ENCODE data around the gene MCHR1. TPM values are rescaled to one million over a fixed set of nuclear protein-coding genes. Genes with fewer than 3 reads are reported as not detected.
A peak's percentile ranks its signal among the peaks of the same experiment; 100 is the strongest.

MCHR1 gene
- total and polyA plus RNA-seq, 2 of the 13 experiments (the other 11 are each of a cell fraction or from before 2014, with no cell fraction given): 0.40 to 0.83 TPM

DNA sequence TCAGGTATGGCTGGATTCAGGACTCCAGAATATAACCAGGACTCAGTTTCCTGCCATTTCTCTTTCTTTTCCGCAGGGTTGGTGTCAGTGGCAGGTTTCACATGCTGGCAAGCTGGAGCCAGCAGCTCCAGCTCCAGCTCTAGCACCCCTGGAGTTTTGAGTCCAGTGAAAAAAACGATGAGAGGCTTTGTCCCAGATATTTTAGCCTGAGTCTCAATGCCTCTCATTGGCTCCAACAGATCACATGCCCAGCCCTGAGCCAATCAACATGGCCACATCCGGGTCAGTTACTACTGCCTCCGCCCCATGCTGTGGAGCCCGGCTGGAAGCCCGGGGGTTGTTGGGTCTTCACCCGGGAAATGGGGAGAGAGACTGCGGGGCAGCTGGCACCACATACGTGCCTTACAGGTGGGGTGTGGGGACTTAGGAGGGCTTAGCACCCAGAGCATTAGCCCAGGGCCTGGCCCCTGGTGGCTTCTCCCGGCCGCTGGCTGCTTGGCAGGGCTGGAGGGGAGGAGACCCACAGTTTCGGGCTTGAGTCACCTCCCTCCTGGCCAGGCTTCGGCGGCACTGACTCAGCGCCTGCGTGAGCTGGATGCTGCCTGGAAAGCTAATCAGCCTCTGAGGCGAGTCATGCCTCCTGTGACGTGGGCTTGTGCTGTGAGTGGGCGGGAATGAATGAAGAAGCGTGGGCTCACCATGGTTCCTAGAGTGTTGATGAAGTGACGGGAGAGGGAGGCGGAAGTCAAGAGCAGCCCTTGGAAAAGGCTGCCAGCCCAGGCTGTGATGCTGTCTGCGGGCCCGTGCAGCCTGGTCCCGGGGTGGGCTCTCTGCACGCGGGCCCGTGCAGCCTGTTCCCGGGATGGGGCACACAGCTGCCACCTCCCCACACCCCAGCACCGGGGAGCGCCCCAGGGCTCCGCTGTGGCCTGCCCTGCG, 27.5 kb upstream of the MCHR1 start (continued):
- no peak for TF ChIP-seq RARA (CRISPR knock-in tag; IDR thresholded peaks at IDR 0.05)
- no peak for TF ChIP-seq ZNF878 (CRISPR knock-in tag; IDR thresholded peaks at IDR 0.05)
- TF ChIP-seq CCAR2 (optimal IDR thresholded peaks at IDR 0.05; ENCODE audit: low read depth, low read length): no peak
- TF ChIP-seq ZNF180 (CRISPR knock-in tag; IDR thresholded peaks at IDR 0.05; ENCODE audit: borderline replicate concordance, low read depth): peak; percentile 67; the same call in 1 of the 2 replicates
- TF ChIP-seq ZNF10 (CRISPR knock-in tag; IDR thresholded peaks at IDR 0.05; ENCODE audit: borderline replicate concordance, low read depth): no peak
- TF ChIP-seq ATAD3A (CRISPR knock-in tag; IDR thresholded peaks at IDR 0.05): no peak
- TF ChIP-seq HOXD1 (CRISPR knock-in tag; IDR thresholded peaks at IDR 0.05): peak; percentile 22; the same call in 1 of the 2 replicates
- peak; percentile 26; the same call in 1 of the 2 replicates for TF ChIP-seq ZNF652 (CRISPR knock-in tag; IDR thresholded peaks at IDR 0.05; ENCODE audit: borderline replicate concordance, low read depth)
- peak; percentile 64; the same call in 1 of the 2 replicates for TF ChIP-seq ZNF160 (CRISPR knock-in tag; IDR thresholded peaks at IDR 0.05)
- TF ChIP-seq SNRNP70 (IDR thresholded peaks at IDR 0.05; ENCODE audit: low read depth, low read length): no peak
- peak; percentile 69; the same call in 1 of the 2 replicates for TF ChIP-seq SALL2 (CRISPR knock-in tag; IDR thresholded peaks at IDR 0.05)
- TF ChIP-seq PCBP2 (optimal IDR thresholded peaks at IDR 0.05; ENCODE audit: low read depth, low read length, poor library complexity, severe bottlenecking): no peak
- TF ChIP-seq KDM2A (CRISPR knock-in tag; IDR thresholded peaks at IDR 0.05; ENCODE audit: borderline replicate concordance, low read depth): peak; percentile 82; the same call in 1 of the 2 replicates
- TF ChIP-seq POLR2G (IDR thresholded peaks at IDR 0.05; ENCODE audit: low read depth, low read length): peak; percentile 95
- peak; percentile 78; the same call in 1 of the 2 replicates for TF ChIP-seq ZSCAN9 (CRISPR knock-in tag; IDR thresholded peaks at IDR 0.05; ENCODE audit: borderline replicate concordance)
- peak; percentile 66; the same call in 1 of the 2 replicates for TF ChIP-seq ZSCAN29 (CRISPR knock-in tag; conservative IDR thresholded peaks at IDR 0.05)
- no peak for TF ChIP-seq KDM1A (CRISPR knock-in tag; IDR thresholded peaks at IDR 0.05)
- TF ChIP-seq, protein P1, sequence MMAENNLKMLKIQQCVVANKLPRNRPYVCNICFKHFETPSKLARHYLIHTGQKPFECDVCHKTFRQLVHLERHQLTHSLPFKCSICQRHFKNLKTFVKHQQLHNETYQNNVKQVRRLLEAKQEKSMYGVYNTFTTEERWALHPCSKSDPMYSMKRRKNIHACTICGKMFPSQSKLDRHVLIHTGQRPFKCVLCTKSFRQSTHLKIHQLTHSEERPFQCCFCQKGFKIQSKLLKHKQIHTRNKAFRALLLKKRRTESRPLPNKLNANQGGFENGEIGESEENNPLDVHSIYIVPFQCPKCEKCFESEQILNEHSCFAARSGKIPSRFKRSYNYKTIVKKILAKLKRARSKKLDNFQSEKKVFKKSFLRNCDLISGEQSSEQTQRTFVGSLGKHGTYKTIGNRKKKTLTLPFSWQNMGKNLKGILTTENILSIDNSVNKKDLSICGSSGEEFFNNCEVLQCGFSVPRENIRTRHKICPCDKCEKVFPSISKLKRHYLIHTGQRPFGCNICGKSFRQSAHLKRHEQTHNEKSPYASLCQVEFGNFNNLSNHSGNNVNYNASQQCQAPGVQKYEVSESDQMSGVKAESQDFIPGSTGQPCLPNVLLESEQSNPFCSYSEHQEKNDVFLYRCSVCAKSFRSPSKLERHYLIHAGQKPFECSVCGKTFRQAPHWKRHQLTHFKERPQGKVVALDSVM (CRISPR knock-in tag; IDR thresholded peaks at IDR 0.05): peak; percentile 75
- TF ChIP-seq DNMT3B (CRISPR knock-in tag; conservative IDR thresholded peaks at IDR 0.05): no peak
- TF ChIP-seq NR2F6 (IDR thresholded peaks at IDR 0.05): no peak
- TF ChIP-seq NR2F6 (CRISPR knock-in tag; IDR thresholded peaks at IDR 0.05): no peak
- peak; percentile 66; the same call in 1 of the 2 replicates for TF ChIP-seq PHF21A (CRISPR knock-in tag; IDR thresholded peaks at IDR 0.05)
- no peak; the same call in 1 of the 2 replicates for TF ChIP-seq NFE2L1 (CRISPR knock-in tag; IDR thresholded peaks at IDR 0.05; ENCODE audit: borderline replicate concordance)
- no peak; the same call in 1 of the 2 replicates for TF ChIP-seq FOXJ3 (CRISPR knock-in tag; IDR thresholded peaks at IDR 0.05; ENCODE audit: borderline replicate concordance)
- peak; percentile 78; the same call in 1 of the 2 replicates for TF ChIP-seq REPIN1 (CRISPR knock-in tag; IDR thresholded peaks at IDR 0.05; ENCODE audit: borderline replicate concordance, low read depth)
- peak; percentile 80; the same call in 1 of the 2 replicates for TF ChIP-seq GTF3A (CRISPR knock-in tag; conservative IDR thresholded peaks at IDR 0.05)
- peak; percentile 60 for TF ChIP-seq RXRA (CRISPR knock-in tag; IDR thresholded peaks at IDR 0.05)
- TF ChIP-seq ZNF136 (CRISPR knock-in tag; IDR thresholded peaks at IDR 0.05; ENCODE audit: low read depth): no peak
- TF ChIP-seq SIX1 (CRISPR knock-in tag; IDR thresholded peaks at IDR 0.05; ENCODE audit: borderline replicate concordance): peak; percentile 49; the same call in 1 of the 2 replicates
- peak; percentile 72 for TF ChIP-seq ARNTL (CRISPR knock-in tag; IDR thresholded peaks at IDR 0.05)
- TF ChIP-seq ZFP36 (IDR thresholded peaks at IDR 0.05; ENCODE audit: borderline replicate concordance, low read depth, low read length, partially characterized antibody): no peak

Data from HepG2 (cell line).